ENCODE results near the gene PPP1R9B. TPM values are rescaled to one million over a fixed set of nuclear protein-coding genes. Genes with fewer than 3 reads are reported as not detected.

Gene PPP1R9B
- total RNA-seq, 4 donors from 2014 or later, result 24.9 to 35.9 (median 28.2) TPM

DNA sequence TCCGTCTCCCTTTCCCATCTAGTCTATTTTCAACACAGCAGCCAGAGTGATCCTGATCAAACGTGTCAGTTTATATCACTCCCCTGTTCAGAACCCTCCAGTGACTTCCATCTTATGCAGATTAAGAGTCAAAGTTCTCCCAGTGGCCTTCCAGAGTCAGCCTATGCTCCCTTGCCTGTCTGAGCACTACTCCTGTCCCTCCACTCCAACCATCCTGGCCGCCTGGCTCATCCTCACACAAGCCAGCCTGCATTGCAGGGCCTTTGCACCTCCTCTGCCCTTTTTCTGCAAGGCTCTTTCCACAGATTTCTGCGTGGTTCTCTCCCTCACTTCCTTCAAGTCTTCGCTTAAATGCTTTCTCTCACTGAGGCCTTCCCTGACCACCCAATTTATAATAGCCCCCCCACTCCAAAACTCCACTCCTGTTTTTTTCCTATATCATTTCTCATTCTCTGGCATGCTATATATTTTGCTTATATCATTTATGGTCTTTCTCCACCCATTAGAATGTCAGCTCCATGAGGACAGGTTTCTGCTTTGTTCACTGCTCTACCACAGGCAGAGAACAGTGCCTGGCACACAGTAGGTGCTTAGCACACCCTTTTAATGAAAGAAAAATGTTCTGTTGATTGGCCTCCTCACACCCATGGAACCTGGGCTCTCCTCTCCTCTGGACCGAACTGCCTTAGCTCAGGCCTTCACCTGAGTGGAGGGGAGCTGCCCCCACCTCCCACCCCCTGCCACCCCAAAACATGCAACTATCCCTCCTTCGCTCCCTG lies 29.8 kb downstream of the PPP1R9B start:
- Histone ChIP-seq H3K4me3 (no peak overlapping the region), H3K4me1 (peaks cover 0 to 26% (median 9%) of the 10 kb centered on the region in 3 donors), H3K9me3 (no peaks in the 10 kb centered on the region), H3K36me3 (no peaks in the 10 kb centered on the region), H3K27me3 (peaks cover 0 to 39% (median 0%) of the 10 kb centered on the region in 4 donors), H3K27ac (no peak overlapping the region)
- no peak for DNase-seq
- WGBS, 2 donors, result 81 to 87% methylated on average over 7 of the region's 7 CpGs
- TF ChIP-seq POLR2A (IDR thresholded peaks at IDR 0.05) (no peak), CTCF (IDR thresholded peaks at IDR 0.05) (no peak)
- intact Hi-C loops (cut with DNase I), result no loop called here

DNA sequence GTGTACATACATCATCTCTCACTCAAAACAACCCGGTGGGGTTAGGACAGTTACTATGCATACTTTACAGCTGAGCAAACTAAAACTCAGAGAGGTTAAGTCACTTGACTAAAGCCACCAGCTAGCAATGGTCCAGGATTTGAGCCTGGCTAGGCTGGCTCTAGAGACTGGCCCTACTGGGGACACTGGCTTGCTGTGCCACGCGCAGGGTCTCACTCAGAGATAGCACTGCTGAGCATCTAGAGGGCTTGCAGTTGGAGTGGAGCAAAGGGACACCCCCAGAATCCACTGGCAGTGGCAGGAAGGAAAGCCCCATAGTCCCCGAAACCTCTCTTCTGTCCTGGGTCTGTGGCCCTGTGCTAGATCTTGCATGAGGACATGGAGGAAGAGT lies 31.7 kb downstream of the PPP1R9B start:
- Histone ChIP-seq H3K9me3 (no peaks in the 10 kb centered on the region), H3K36me3 (no peaks in the 10 kb centered on the region), H3K27me3 (peaks cover 0 to 44% (median 0%) of the 10 kb centered on the region in 4 donors), H3K27ac (no peak overlapping the region), H3K4me3 (no peak overlapping the region), H3K4me1 (peaks cover 0 to 26% (median 6%) of the 10 kb centered on the region in 3 donors)
- WGBS, 2 donors, result 77 to 85% methylated on average over 3 to 4 of the region's 4 CpGs
- DNase-seq, result no peak
- intact Hi-C loops (cut with DNase I), result no loop called here
- no peak for TF ChIP-seq POLR2A (IDR thresholded peaks at IDR 0.05)
- TF ChIP-seq CTCF (IDR thresholded peaks at IDR 0.05), result no peak

DNA sequence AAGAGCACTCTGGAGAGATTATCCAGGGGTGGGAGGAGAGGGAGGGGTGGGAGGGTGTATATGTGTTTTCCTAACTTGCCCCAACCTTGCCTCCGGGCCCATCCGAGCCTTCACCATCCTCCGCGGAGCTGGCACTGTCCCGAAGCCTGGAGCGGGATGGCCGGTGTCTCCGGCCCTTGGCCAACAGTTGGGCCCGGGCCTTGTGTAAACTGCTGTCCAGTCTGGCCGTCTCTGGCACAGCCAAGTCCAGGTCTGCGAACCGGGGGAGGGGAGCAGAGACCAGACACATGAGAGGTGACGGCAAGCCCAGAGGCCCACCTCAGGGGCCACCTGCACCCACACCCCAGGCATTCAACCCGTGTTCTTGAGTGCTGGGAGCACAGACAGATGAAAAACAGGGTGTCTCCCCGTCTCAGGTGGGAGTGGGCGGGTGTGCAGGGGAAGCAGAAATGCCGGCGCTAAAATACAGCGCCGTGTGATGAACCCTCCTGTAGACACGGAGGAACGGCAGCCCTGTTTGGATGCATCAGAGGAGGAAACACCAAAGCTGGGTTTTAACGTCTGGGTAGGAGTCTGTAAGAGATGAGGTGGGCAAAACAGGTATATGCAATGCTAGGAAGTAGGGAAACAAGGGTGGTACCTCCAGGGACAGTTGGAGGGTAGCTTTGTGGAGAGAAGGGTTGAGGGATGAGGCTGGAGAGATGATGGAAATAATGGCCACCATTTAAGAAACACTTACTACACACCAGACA lies 32.2 kb downstream of the PPP1R9B start:
- no peak for DNase-seq
- intact Hi-C loops (cut with DNase I), result no loop called here
- no peaks in the 10 kb centered on the region for H3K9me3 ChIP-seq

GRCh38 chr17:50117202-50118051 lies 33.0 kb downstream of the PPP1R9B start:
- DNase-seq, result no peak
- intact Hi-C loops (cut with DNase I), result no loop called here
- H3K4me3 ChIP-seq, result peak overlapping the region in 2 of 4 donors; percentile 25 to 50
- no peaks in the 10 kb centered on the region for H3K9me3 ChIP-seq
- WGBS, 2 donors, result 13% methylated on average over 17 of the region's 64 CpGs; no CpG with 5 or more reads in 1 of the 2 donors
- no peaks in the 10 kb centered on the region for H3K36me3 ChIP-seq
- peaks cover 0 to 44% (median 0%) of the 10 kb centered on the region in 4 donors for H3K27me3 ChIP-seq
- peaks cover 4 to 36% (median 13%) of the 10 kb centered on the region in 3 donors for H3K4me1 ChIP-seq
- TF ChIP-seq CTCF (IDR thresholded peaks at IDR 0.05) (peak in 5 of 6 experiments; percentile 60 to 83 (median 76)), POLR2A (IDR thresholded peaks at IDR 0.05) (no peak)
- H3K27ac ChIP-seq, result peak overlapping the region in 1 of 4 donors; percentile 31

More for the DNA sequence above, 32.2 kb downstream of the PPP1R9B start:
- H3K27me3 ChIP-seq, result peaks cover 0 to 44% (median 0%) of the 10 kb centered on the region in 4 donors
- H3K4me1 ChIP-seq, result peaks cover 0 to 27% (median 5%) of the 10 kb centered on the region in 3 donors
- H3K27ac ChIP-seq, result no peak overlapping the region
- 52 to 64% methylated on average over 6 to 11 of the region's 23 CpGs for WGBS, 2 donors
- no peaks in the 10 kb centered on the region for H3K36me3 ChIP-seq
- TF ChIP-seq CTCF (IDR thresholded peaks at IDR 0.05) (no peak), POLR2A (IDR thresholded peaks at IDR 0.05) (no peak)
- H3K4me3 ChIP-seq, result no peak overlapping the region

Measured in esophagus squamous epithelium (tissue), 5 donors.